Measurements from ENCODE around the gene NLRP13.

Gene NLRP13

DNA sequence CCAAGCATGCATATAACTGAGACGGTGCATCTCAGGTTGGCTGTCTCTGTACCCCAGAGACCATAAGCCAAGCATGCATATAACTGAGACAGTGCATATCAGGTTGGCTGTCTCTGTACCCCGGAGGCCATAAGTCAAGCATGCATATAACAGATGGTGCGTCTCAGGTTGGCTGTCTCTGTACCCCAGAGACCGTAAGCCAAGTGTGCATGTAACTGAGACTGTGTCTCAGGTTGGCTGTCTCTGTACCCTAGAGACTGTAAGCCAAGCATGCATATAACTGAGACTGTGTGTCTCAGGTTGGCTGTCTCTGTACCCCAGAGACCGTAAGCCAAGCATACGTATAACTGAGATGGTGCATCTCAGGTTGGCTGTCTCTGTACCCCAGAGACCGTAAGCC is 65.0 kb downstream of the NLRP13 start:
- Histone ChIP-seq H4K20me1 (ENCODE audit: insufficient read depth, low read length) (no peaks in the 10 kb centered on the region), H3K27ac (ENCODE audit: low read length) (no peak overlapping the region), H3K9ac (ENCODE audit: low read length) (no peak overlapping the region), H3K36me3 (replicated peaks; ENCODE audit: insufficient read depth, low read length) (no peaks in the 10 kb centered on the region), H3K79me2 (ENCODE audit: low read length) (no peaks in the 10 kb centered on the region), H3K9me2 (replicated peaks; ENCODE audit: insufficient read depth, low read length) (no peaks in the 10 kb centered on the region), H3K9me3 (replicated peaks; ENCODE audit: insufficient read depth, low read length) (no peaks in the 10 kb centered on the region), H2AFZ (ENCODE audit: low read length) (no peak overlapping the region), H3F3A (ENCODE audit: insufficient read depth, low read length) (no peaks in the 10 kb centered on the region), H3K4me2 (ENCODE audit: low read depth, low read length) (no peak overlapping the region), H3K4me1 (ENCODE audit: low read length) (no peaks in the 10 kb centered on the region), H3K27me3 (replicated peaks; ENCODE audit: insufficient read depth, low read length) (no peaks in the 10 kb centered on the region), H3K4me3 (ENCODE audit: low read length) (no peak overlapping the region)
- TF ChIP-seq EZH2 (optimal IDR thresholded peaks at IDR 0.05; ENCODE audit: low read depth, low read length) (no peak), EZH2phosphoT487 (IDR thresholded peaks at IDR 0.05; ENCODE audit: low read length) (no peak)
- TF ChIP-seq, protein P1, sequence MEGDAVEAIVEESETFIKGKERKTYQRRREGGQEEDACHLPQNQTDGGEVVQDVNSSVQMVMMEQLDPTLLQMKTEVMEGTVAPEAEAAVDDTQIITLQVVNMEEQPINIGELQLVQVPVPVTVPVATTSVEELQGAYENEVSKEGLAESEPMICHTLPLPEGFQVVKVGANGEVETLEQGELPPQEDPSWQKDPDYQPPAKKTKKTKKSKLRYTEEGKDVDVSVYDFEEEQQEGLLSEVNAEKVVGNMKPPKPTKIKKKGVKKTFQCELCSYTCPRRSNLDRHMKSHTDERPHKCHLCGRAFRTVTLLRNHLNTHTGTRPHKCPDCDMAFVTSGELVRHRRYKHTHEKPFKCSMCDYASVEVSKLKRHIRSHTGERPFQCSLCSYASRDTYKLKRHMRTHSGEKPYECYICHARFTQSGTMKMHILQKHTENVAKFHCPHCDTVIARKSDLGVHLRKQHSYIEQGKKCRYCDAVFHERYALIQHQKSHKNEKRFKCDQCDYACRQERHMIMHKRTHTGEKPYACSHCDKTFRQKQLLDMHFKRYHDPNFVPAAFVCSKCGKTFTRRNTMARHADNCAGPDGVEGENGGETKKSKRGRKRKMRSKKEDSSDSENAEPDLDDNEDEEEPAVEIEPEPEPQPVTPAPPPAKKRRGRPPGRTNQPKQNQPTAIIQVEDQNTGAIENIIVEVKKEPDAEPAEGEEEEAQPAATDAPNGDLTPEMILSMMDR (IDR thresholded peaks at IDR 0.05; ENCODE audit: low read length): no peak
- no peak for DNase-seq

DNA sequence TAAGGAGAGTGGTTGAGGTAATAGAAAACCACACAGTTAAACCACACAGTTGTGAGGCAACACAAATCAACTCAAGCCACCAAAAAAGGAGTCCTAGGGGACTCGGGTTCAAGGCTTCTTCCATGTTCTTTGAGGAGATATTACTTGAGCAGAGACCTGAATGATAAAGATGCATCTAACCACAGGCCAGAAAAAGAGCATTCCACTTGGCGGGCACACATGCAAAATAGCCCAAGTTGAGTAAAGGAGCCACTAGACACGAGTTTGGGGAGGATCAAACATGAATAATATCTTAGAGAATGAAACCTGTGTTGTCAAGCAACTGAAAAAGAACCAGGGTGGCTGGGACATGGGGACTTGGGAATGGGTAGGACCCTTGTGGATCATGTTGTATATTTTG is 65.6 kb downstream of the NLRP13 start:
- Histone ChIP-seq H3F3A (ENCODE audit: insufficient read depth, low read length) (no peaks in the 10 kb centered on the region), H2AFZ (ENCODE audit: low read length) (no peak overlapping the region), H4K20me1 (ENCODE audit: insufficient read depth, low read length) (no peaks in the 10 kb centered on the region), H3K4me2 (ENCODE audit: low read depth, low read length) (no peak overlapping the region), H3K4me1 (ENCODE audit: low read length) (no peaks in the 10 kb centered on the region), H3K36me3 (replicated peaks; ENCODE audit: insufficient read depth, low read length) (no peaks in the 10 kb centered on the region), H3K9me3 (replicated peaks; ENCODE audit: insufficient read depth, low read length) (no peaks in the 10 kb centered on the region), H3K4me3 (ENCODE audit: low read length) (no peak overlapping the region), H3K9ac (ENCODE audit: low read length) (no peak overlapping the region), H3K27ac (ENCODE audit: low read length) (no peak overlapping the region), H3K27me3 (replicated peaks; ENCODE audit: insufficient read depth, low read length) (no peaks in the 10 kb centered on the region), H3K79me2 (ENCODE audit: low read length) (no peaks in the 10 kb centered on the region), H3K9me2 (replicated peaks; ENCODE audit: insufficient read depth, low read length) (no peaks in the 10 kb centered on the region)
- no peak for DNase-seq
- TF ChIP-seq, protein P1 (IDR thresholded peaks at IDR 0.05; ENCODE audit: low read length): no peak
- no peak for TF ChIP-seq EZH2 (optimal IDR thresholded peaks at IDR 0.05; ENCODE audit: low read depth, low read length)
- TF ChIP-seq EZH2phosphoT487 (IDR thresholded peaks at IDR 0.05; ENCODE audit: low read length): no peak

DNA sequence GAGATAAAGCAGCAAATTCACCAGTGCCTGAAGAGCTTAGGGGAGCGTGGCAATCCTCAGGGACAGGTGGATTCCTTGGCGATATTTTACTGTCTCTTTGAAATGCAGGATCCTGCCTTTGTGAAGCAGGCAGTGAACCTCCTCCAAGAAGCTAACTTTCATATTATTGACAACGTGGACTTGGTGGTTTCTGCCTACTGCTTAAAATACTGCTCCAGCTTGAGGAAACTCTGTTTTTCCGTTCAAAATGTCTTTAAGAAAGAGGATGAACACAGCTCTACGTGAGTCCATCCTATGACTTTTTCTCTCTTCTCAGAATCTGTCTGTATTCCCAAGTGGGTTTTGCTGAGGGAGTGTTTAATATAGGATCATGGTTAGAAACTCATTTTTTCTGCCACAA is 73.2 kb downstream of the NLRP13 start:
- no peak for TF ChIP-seq EZH2phosphoT487 (IDR thresholded peaks at IDR 0.05; ENCODE audit: low read length)
- TF ChIP-seq, protein P1 (IDR thresholded peaks at IDR 0.05; ENCODE audit: low read length): no peak
- TF ChIP-seq EZH2 (optimal IDR thresholded peaks at IDR 0.05; ENCODE audit: low read depth, low read length): no peak
- no peaks in the 10 kb centered on the region for H3K79me2 ChIP-seq (ENCODE audit: low read length)

More for the DNA sequence above, 73.2 kb downstream of the NLRP13 start:
- Histone ChIP-seq H3K4me1 (ENCODE audit: low read length) (no peaks in the 10 kb centered on the region), H3K27ac (ENCODE audit: low read length) (no peak overlapping the region), H3K9ac (ENCODE audit: low read length) (no peak overlapping the region), H3K9me3 (replicated peaks; ENCODE audit: insufficient read depth, low read length) (no peaks in the 10 kb centered on the region), H3K4me3 (ENCODE audit: low read length) (no peak overlapping the region), H3K9me2 (replicated peaks; ENCODE audit: insufficient read depth, low read length) (no peaks in the 10 kb centered on the region), H4K20me1 (ENCODE audit: insufficient read depth, low read length) (no peaks in the 10 kb centered on the region), H3K36me3 (replicated peaks; ENCODE audit: insufficient read depth, low read length) (no peaks in the 10 kb centered on the region), H3K4me2 (ENCODE audit: low read depth, low read length) (no peak overlapping the region), H2AFZ (ENCODE audit: low read length) (no peak overlapping the region), H3K27me3 (replicated peaks; ENCODE audit: insufficient read depth, low read length) (no peaks in the 10 kb centered on the region), H3F3A (ENCODE audit: insufficient read depth, low read length) (no peaks in the 10 kb centered on the region)
- no peak for DNase-seq

Measured in MM.1S (cell line).